K562 (cell line): ENCODE results near the gene CLCN1. TPM values are rescaled to one million over a fixed set of nuclear protein-coding genes. Genes with fewer than 3 reads are reported as not detected.

Experiments
- ATAC-seq: fragments of 200-7000 bp; cut with Tn5 transposase; 3 replicates; pipeline ENCODE4 v1.9.1; 2020; ENCODE audit warnings: moderate library complexity
- BruUV-seq: library from RNA; stranded (reverse); fragments of 400-500 nt; replicated peaks from 2 replicates; lab custom pipeline; 2021; lab: Mats Ljungman, UMichigan
- CTCF ChIA-PET: fragments of 300-600 bp; formaldehyde crosslinking; extraction: SDS; loops from one replicate; lab custom pipeline; 2021; ENCODE audit warnings: low intra/inter-chr PET ratio; lab: Yijun Ruan, JAX
- POLR2A ChIA-PET: fragments of 300-600, 350-650 bp; sonication (Branson Sonifier 250); formaldehyde crosslinking; extraction: SDS; loops from one replicate; lab custom pipeline; 2021; ENCODE audit warnings: antibody characterized with exemption, inconsistent platforms; lab: Yijun Ruan, JAX
- DNase-seq, 4 experiments: peaks; one replicate each; pipeline versions ENCODE4 v3.0.0 to v3.0.0-alpha.2; 2011 to 2018; ENCODE audit warnings: low spot score in 3 of 4, mixed read lengths in 3 of 4; ENCODE audit errors: extremely low read depth in 1 of 4
- FAIRE-seq: peaks from 2 replicates; lab custom pipeline; 2011; peaks lifted over from hg19 to GRCh38; lab: Jason Lieb, UNC
- H2AFZ ChIP-seq: 2 replicates; pipeline ENCODE4 v1.6.0; 2011; ENCODE audit warnings: low read depth, low read length, control low read depth, inconsistent platforms
- H3K27ac ChIP-seq: fragments of 200-600 bp; 3 replicates; pipeline ENCODE4 v1.8.0; 2011; ENCODE audit warnings: low read depth, mild to moderate bottlenecking, control low read depth, inconsistent platforms, low read length, moderate library complexity, mixed read lengths; ENCODE audit errors: extremely low read depth
- H3K27me3 ChIP-seq, 2 experiments: fragments of 300-600 bp in 1 of 2; 2 replicates in 1 of 2; 3 replicates in 1 of 2; pipeline versions ENCODE4 v1.6.0 to v1.8.0; 2011; ENCODE audit warnings: inconsistent platforms in 2 of 2, low read length in 2 of 2, mild to moderate bottlenecking in 1 of 2, mixed read lengths in 1 of 2, moderate library complexity in 1 of 2; ENCODE audit not compliant: control insufficient read depth in 2 of 2, insufficient read depth in 2 of 2
- H3K36me3 ChIP-seq: fragments of 300-600 bp; 3 replicates; pipeline ENCODE4 v1.8.0; 2011; ENCODE audit warnings: mild to moderate bottlenecking, low read length, inconsistent platforms; ENCODE audit not compliant: control insufficient read depth, insufficient read depth
- H3K4me1 ChIP-seq, 2 experiments: fragments of 200-600 bp in 1 of 2; replicated peaks in 1 of 2; 2 replicates in 1 of 2; 3 replicates in 1 of 2; pipeline versions ENCODE4 v1.5.1 to v1.8.0; 2011; ENCODE audit warnings: inconsistent platforms in 2 of 2, low read length in 2 of 2, mild to moderate bottlenecking in 1 of 2, mixed read lengths in 1 of 2, moderate library complexity in 1 of 2; ENCODE audit not compliant: control insufficient read depth in 2 of 2, insufficient read depth in 2 of 2
- H3K4me2 ChIP-seq: 2 replicates; pipeline ENCODE4 v1.6.1; 2011; ENCODE audit warnings: low read length, control low read depth, inconsistent platforms, mixed read lengths; ENCODE audit not compliant: insufficient read depth
- H3K4me3 ChIP-seq: fragments of 200-600 bp; sonication (generic), shearing (Covaris generic); 2 replicates; pipeline ENCODE4 v1.5.1; 2016; ENCODE audit warnings: control low read depth, inconsistent platforms
- H3K79me2 ChIP-seq: fragments of 200-600 bp; 3 replicates; pipeline ENCODE4 v1.8.0; 2011; ENCODE audit warnings: low read length, inconsistent platforms; ENCODE audit not compliant: control insufficient read depth, insufficient read depth
- H3K9ac ChIP-seq, 2 experiments: 2 replicates each; pipeline versions ENCODE4 v1.6.0 to v1.6.1; 2011; ENCODE audit warnings: low read depth in 2 of 2, low read length in 2 of 2, control low read depth in 1 of 2, inconsistent platforms in 1 of 2, mild to moderate bottlenecking in 1 of 2, mixed read lengths in 1 of 2; ENCODE audit not compliant: insufficient read depth in 1 of 2
- H3K9me1 ChIP-seq: one replicate; pipeline ENCODE4 v1.6.0; 2011; ENCODE audit warnings: inconsistent platforms, mild to moderate bottlenecking, low read length, moderate library complexity; ENCODE audit not compliant: control insufficient read depth, insufficient read depth
- H3K9me3 ChIP-seq: replicated peaks from 2 replicates; pipeline ENCODE4 v1.5.1; 2011; ENCODE audit warnings: low read depth, low read length, inconsistent platforms; ENCODE audit not compliant: control insufficient read depth, insufficient read depth
- H4K20me1 ChIP-seq: replicated peaks from 2 replicates; pipeline ENCODE4 v1.6.1; 2011; ENCODE audit warnings: low read length, inconsistent platforms, mixed read lengths; ENCODE audit not compliant: control insufficient read depth, insufficient read depth
- ILF3 ChIP-seq: fragments of 450-650 bp; IDR thresholded peaks from 2 replicates; pipeline ENCODE4 v1.6.1; 2018; ENCODE audit warnings: antibody characterized with exemption, mild to moderate bottlenecking, moderate library complexity, borderline replicate concordance
- SFPQ ChIP-seq: fragments of 200-400 bp; formaldehyde crosslinking; IDR thresholded peaks from 2 replicates; pipeline ENCODE4 v1.6.1; 2017; ENCODE audit warnings: mild to moderate bottlenecking, low read depth, low read length, moderate library complexity
- SPI1 ChIP-seq: IDR thresholded peaks from 2 replicates; pipeline ENCODE4 v1.6.1; 2011; ENCODE audit warnings: low read depth, low read length, control low read depth, borderline replicate concordance
- WGBS: fragments of 100-300 bp; shearing (Covaris generic); methylation state at CpG from one replicate; pipeline ENCODE4 v1.1.6; 2016; ENCODE audit warnings: low coverage, mixed read lengths; ENCODE audit not compliant: insufficient coverage; ENCODE audit errors: missing lambda C conversion rate; 5-methylcytosine and 5-hydroxymethylcytosine counted together
- in situ Hi-C: fragments of 300-500 bp; cut with MboI; formaldehyde crosslinking; loops from 4 replicates; pipeline ENCODE4 v1.15.0; 2018; ENCODE audit warnings: inconsistent platforms, mixed read lengths
- intact Hi-C: fragments of 100-400 bp; cut with micrococcal nuclease; formaldehyde crosslinking; loops from 2 replicates; pipeline ENCODE4 v1.14.2; 2022
- polyA plus RNA-seq, 8 experiments: library from polyadenylated mRNA; depleted of rRNA in 4 of 8; stranded (reverse) in 5 of 8; unstranded in 3 of 8; fragments of >200 nt; fragmentation: Nextera tagmentation in 2 of 8; fragmentation: Illumina TruSeq in 1 of 8; extraction: Ambion mirVana in 2 of 8; extraction: Trizol in 1 of 8; gene quantifications; 2 replicates each; pipeline versions ENCODE4 v1.2.1 to v1.2.3, GENCODE V29; 2011 to 2014; ENCODE audit warnings: inconsistent platforms in 1 of 8, missing spikeins in 1 of 8
- total RNA-seq, 7 experiments: library from RNA; depleted of rRNA in 6 of 7; stranded (reverse); fragments of >200 nt in 6 of 7; fragmentation: Illumina TruSeq in 2 of 7; extraction: Trizol in 2 of 7; gene quantifications; 2 replicates each; pipeline versions ENCODE4 v1.2.1 to v1.2.3, GENCODE V29; 2011 to 2021; ENCODE audit warnings: low replicate concordance in 1 of 7
- TF ChIP-seq, protein P1 (sequence below): sonication (generic); formaldehyde crosslinking; IDR thresholded peaks from 2 replicates; pipeline ENCODE4 v1.8.0; 2022; ENCODE audit warnings: mild to moderate bottlenecking, missing genetic modification reagents

The CLCN1 gene
- total and polyA plus RNA-seq, 9 of the 15 experiments (the other 6 are each of a cell fraction or from before 2014, with no cell fraction given) = 0.01 to 0.11 (median 0.04) TPM; not detected in 4

GRCh38 chr7:143292876-143293275 lies 23.0 kb upstream of the CLCN1 start:
- H3K27ac ChIP-seq = no peak overlapping the region
- CTCF ChIA-PET = no interaction called here
- DNase-seq = no peak
- no peak for ATAC-seq
- 98% methylated on average over 5 of the region's 5 CpGs for WGBS
- no peaks in the 10 kb centered on the region for H3K9me3 ChIP-seq
- no peak for FAIRE-seq
- no peaks in the 10 kb centered on the region; the same call in 1 of the 2 replicates for H4K20me1 ChIP-seq
- TF ChIP-seq, protein P1, sequence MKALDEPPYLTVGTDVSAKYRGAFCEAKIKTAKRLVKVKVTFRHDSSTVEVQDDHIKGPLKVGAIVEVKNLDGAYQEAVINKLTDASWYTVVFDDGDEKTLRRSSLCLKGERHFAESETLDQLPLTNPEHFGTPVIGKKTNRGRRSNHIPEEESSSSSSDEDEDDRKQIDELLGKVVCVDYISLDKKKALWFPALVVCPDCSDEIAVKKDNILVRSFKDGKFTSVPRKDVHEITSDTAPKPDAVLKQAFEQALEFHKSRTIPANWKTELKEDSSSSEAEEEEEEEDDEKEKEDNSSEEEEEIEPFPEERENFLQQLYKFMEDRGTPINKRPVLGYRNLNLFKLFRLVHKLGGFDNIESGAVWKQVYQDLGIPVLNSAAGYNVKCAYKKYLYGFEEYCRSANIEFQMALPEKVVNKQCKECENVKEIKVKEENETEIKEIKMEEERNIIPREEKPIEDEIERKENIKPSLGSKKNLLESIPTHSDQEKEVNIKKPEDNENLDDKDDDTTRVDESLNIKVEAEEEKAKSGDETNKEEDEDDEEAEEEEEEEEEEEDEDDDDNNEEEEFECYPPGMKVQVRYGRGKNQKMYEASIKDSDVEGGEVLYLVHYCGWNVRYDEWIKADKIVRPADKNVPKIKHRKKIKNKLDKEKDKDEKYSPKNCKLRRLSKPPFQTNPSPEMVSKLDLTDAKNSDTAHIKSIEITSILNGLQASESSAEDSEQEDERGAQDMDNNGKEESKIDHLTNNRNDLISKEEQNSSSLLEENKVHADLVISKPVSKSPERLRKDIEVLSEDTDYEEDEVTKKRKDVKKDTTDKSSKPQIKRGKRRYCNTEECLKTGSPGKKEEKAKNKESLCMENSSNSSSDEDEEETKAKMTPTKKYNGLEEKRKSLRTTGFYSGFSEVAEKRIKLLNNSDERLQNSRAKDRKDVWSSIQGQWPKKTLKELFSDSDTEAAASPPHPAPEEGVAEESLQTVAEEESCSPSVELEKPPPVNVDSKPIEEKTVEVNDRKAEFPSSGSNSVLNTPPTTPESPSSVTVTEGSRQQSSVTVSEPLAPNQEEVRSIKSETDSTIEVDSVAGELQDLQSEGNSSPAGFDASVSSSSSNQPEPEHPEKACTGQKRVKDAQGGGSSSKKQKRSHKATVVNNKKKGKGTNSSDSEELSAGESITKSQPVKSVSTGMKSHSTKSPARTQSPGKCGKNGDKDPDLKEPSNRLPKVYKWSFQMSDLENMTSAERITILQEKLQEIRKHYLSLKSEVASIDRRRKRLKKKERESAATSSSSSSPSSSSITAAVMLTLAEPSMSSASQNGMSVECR (CRISPR knock-in tag) = peak; percentile 20; the same call in 1 of the 2 replicates
- TF ChIP-seq ILF3 = no peak
- peak; percentile 65 for TF ChIP-seq SPI1
- TF ChIP-seq SFPQ = no peak
- in situ Hi-C loops (no loop called here), intact Hi-C loops (no loop called here)
- peaks cover 4% of the 10 kb centered on the region for H3K9me1 ChIP-seq
- H3K4me1 ChIP-seq = peaks cover 15 to 28% of the 10 kb centered on the region in 2 experiments; a peak in 4 of 5 replicates
- POLR2A ChIA-PET = interaction anchor here (1.2 to 1.5 kb wide), 2 partner anchors 13 to 23 kb away, joined by 4 read pairs; partner anchors contain the start of gene CLCN1
- H3K27me3 ChIP-seq = no peaks in the 10 kb centered on the region
- no peak overlapping the region for H2AFZ ChIP-seq
- no peak overlapping the region for H3K9ac ChIP-seq
- no peak overlapping the region for H3K4me2 ChIP-seq
- H3K4me3 ChIP-seq = no peak overlapping the region
- BruUV-seq = no TSS peak
- H3K79me2 ChIP-seq = peaks cover 57% of the 10 kb centered on the region
- H3K36me3 ChIP-seq = peaks cover 81% of the 10 kb centered on the region
